HG03097 (cell line): Measurements from ENCODE around the gene TNIP3.
"Not testable (repeated sequence)": the region's sequence is repeated elsewhere in the genome, so short reads cannot be mapped to it uniquely, and the experiment has no call there.

Experiments
- ATAC-seq: cut with Tn5 transposase; IDR thresholded peaks from one replicate; pipeline ENCODE4 v1.9.1; 2021; ENCODE audit not compliant: unreplicated experiment, low FRiP score

TNIP3 gene

GRCh38 chr4:121180558-121180957 lies 16.4 kb upstream of the TNIP3 start:
- no peak for ATAC-seq

DNA sequence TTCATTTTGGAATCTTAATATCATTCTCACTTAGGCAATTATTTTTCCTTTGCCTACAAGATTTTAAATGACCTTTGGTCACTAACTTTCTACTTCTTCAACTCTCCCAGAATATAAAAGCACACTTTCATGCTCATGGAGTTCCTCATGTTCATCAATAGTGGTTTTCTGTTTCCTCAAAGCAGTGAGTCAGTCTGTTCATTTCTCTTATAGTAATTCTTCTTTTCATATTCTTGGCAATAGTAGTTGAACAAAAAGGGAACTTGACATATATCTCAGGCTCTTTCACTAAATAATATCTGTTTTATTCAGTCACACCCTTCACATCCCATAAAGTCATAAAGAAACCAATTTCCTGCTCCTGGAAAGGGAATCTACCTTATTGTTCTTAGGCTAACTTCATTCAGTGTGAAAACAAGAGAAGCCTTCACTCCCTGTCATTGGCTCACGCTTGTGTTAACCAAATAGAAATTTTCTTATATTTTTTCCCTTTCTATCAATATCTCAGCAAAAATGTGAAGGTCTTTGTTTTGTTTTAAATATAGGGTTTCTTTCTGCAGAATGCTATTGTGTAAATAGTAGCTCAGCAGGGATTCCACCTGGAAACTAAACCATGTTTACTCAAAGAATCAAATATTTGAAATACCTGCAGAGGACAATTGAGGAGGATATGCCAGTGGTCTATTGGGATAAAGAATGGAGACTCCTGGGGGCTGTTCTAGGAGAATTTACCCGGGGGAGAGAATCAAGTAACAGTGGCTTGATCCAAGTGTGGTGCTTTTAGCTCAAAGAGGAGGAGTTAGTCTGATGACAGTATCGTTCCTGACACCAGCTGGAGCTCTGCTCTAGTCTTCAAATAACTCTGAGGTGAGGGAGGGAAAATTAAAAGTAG lies 13.4 kb upstream of the TNIP3 start:
- no peak for ATAC-seq

GRCh38 chr4:121176082-121176934 lies 12.2 kb upstream of the TNIP3 start:
- no peak for ATAC-seq

GRCh38 chr4:121171477-121171876 lies 7.4 kb upstream of the TNIP3 start:
- not testable (repeated sequence) for ATAC-seq

- ATAC-seq, result peak; percentile 72
Observed at GRCh38 chr4:121168446-121169281, 4.5 kb upstream of the TNIP3 start.

DNA sequence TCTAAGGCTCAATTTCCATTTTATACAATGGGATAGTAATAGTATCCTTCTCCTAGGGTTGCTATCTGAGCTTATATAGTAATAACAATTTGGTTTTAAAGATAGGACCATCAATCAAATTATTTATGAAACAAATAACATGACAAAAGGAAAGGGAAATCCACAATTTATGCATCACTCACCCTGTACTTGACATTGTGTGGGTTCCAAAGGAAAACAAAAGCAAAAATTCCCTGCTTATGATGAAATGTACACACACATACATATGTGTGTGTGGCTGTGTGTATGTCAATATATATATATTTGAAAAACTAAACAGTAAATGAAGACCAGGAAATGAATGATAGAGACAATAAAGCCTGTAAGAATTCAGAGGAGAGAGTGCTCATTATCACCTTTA lies 2.9 kb upstream of the TNIP3 start:
- no peak for ATAC-seq

DNA sequence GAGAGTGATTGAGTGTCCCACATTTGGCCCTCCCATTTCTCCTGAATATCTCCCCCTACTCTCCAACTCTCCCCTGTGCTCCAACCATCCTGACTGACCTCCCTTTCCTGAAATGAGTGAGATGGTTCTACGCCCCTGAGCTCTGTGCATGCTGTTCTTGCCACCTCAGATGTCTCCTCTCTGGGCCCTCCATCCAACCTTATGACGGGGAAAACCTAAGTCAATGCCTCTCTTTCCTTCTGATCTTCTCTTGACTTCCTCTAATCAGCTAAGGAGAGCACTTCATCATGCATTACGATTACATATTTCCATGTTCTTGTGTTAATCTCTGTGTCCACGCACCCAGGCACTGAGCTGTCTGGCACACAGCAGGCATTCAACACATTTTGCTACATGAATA lies 1.1 kb upstream of the TNIP3 start:
- no peak for ATAC-seq

DNA sequence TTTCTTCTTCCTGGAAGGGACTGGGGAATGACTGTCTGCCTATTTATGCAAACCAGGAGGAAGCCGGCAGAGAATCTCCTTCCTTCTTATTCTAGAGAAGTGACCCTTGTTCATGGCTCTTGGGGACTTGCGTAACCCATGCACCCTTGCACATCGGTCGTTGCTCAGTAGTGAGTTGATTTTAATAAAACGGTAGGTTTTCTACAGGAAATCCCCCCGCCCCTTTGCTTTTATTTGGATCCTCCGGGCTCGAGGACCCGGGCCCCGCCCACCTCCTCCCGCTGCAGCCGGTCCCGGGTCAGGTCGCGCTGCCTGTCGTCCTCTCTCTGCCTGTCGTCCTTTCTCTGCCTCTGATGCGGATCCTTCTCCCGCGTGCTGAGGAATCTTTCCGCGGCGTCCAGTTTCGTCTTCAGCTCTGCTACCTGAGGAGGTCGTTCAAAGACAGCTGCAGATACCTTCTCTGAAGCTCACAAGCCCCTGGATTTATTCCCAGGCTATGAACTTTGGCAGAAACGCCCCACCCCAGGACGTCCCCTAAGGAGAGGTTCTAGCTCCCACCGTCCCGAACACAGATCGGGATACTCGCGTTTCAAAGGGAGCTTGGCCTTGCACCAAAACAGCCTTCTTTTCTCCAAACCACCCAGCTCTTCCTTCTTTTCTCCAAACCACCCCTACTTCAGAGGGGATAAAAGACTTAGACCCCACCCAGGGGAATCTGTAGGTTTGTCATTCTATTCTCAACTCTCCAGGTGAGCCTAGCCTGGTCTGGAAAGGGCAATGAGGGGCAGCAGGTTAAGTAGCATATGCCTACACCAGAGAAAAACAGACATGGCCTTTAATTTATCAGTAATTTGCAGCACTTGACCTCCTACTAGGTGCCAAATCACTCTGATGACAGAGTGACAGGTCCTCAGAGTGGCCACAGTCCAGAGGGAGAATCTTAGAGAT lies 7.0 kb downstream of the TNIP3 start:
- no peak for ATAC-seq

GRCh38 chr4:121155893-121156292 lies 8.2 kb downstream of the TNIP3 start:
- no peak for ATAC-seq

GRCh38 chr4:121154103-121154515 lies 10.0 kb downstream of the TNIP3 start:
- ATAC-seq, result peak; percentile 55

GRCh38 chr4:121151942-121152341 lies 12.2 kb downstream of the TNIP3 start:
- no peak for ATAC-seq

- ATAC-seq, result no peak
Observed at GRCh38 chr4:121150486-121150885, 13.6 kb downstream of the TNIP3 start.

DNA sequence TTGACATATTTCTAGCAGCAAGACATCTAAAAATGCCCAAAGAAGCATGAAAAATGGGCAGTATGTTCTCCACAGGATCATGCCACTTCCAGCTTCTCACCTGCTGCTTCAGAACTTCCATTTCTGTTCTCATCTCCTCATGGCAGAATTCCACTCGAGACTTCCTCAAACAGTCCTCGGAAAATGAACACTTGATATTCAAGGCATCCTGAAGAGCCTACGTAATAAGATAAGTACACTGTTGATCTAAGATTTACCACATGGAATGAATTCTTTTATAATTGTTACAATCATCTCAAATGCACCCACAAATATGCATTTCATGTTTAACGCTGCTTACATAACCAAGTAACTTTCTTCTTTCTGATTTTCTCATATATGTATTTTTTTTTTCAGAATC lies 14.1 kb downstream of the TNIP3 start:
- ATAC-seq, result no peak

- no peak for ATAC-seq
Observed at GRCh38 chr4:121148621-121149020, 15.5 kb downstream of the TNIP3 start.

GRCh38 chr4:121148000-121148399 lies 16.1 kb downstream of the TNIP3 start:
- no peak for ATAC-seq

DNA sequence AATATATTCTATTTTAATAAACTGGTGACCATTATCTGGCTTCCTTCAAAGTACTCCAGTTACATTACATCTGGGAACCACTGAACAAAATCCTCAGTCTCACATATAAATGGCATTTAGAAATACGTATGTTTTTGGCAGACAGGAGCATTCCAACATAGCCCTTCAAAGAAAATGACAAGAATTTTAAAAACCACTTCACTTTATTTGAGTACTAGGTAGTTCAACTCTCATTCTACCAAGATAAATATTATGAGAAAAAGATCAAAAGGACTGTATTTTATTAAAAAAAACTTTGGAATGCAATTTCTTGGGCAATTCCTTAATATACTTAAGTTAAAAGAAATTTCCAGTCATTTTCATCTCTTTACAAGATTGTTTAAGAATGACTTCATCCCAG lies 17.6 kb downstream of the TNIP3 start:
- no peak for ATAC-seq

DNA sequence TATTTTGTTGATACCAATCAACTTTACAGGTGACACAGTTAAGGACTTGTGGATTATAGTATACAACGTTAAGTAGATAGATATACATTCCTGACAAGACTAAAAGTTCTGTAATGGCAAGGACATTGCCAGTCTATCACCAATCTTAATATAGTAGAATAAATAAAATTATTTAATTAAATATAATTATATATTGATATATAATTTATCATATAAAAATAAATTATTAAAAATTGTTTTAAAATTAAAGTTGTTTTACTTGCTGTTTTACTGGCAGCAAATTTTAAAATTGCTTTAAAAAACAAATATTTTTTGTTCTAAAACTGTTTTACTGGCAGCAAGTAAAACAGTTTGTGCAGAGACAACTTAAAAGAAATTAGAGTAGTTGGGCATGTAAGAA lies 18.7 kb downstream of the TNIP3 start:
- no peak for ATAC-seq

GRCh38 chr4:121144021-121144420 lies 20.1 kb downstream of the TNIP3 start:
- no peak for ATAC-seq

- ATAC-seq, result no peak
Observed at GRCh38 chr4:121143131-121143530, 21.0 kb downstream of the TNIP3 start.
